Adipose tissue (tissue), 3 donors: ENCODE results near the gene CDH22. TPM values are rescaled to one million over a fixed set of nuclear protein-coding genes. Genes with fewer than 3 reads are reported as not detected.

Experiments
- H3K27ac ChIP-seq: one replicate; pipeline ENCODE4 v1.5.1; 2013; ENCODE audit warnings: low read depth, low read length
- WGBS, 3 donors: extraction: QIAGEN DNeasy Blood & Tissue Kit; methylation state at CpG; one replicate each; pipeline ENCODE4 v1.1.7; 2013; 5-methylcytosine and 5-hydroxymethylcytosine counted together
- polyA plus RNA-seq, 3 donors: library from polyadenylated mRNA; stranded (reverse); fragments of 200-250 nt; gene quantifications; one replicate each; pipeline ENCODE4 v1.2.3, GENCODE V29; 2013
- donor health status: healthy with polysubstance abuse.
- donor health status: Bipolar disorder and iron deficiency.
- donor health status: healthy.

CDH22 gene
- polyA plus RNA-seq, 3 donors = 0.16 to 1.3 (median 0.45) TPM

DNA sequence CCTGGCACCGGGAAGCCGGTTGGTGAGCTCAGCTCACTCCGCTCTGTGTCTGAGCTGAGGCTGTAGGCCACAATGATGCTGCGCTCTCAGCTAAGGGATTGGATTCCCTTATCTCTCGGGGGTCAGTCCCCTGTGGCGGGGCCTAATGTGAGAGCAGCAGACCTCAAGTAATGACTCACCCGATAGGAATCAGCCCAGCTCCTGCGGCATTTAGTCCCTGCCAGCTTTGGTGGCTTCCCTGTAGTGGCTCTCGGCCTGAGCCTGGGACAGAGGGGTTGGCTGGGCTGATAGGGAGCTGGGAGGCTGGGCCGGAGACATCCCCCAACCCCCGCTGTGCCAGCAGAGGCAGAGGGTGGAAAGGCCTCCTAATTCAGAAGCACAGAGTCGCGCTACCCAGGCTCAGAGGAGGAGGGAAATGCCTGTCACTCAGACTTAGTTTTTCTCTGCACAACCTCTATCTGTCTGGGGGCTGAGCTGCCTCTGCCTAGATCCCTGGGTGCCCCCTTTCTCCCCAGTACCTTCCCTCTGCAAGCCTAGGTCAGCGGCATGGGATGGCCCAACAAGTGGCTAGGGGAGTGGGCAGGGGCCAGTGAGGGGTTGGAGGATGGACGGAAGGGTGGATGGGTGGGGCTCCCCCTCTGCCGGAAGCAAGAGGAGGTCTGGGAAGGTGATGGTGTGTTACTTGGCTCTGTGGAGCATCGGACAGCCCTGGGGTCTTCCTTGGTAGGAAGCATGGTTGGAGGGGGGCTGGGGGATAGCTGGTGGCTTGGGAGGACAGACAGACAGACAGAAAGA, 92.2 kb downstream of the CDH22 start:
- H3K27ac ChIP-seq = no peak overlapping the region
- 34 to 57% (median 51%) methylated on average over 17 of the region's 17 CpGs for WGBS, 3 donors

DNA sequence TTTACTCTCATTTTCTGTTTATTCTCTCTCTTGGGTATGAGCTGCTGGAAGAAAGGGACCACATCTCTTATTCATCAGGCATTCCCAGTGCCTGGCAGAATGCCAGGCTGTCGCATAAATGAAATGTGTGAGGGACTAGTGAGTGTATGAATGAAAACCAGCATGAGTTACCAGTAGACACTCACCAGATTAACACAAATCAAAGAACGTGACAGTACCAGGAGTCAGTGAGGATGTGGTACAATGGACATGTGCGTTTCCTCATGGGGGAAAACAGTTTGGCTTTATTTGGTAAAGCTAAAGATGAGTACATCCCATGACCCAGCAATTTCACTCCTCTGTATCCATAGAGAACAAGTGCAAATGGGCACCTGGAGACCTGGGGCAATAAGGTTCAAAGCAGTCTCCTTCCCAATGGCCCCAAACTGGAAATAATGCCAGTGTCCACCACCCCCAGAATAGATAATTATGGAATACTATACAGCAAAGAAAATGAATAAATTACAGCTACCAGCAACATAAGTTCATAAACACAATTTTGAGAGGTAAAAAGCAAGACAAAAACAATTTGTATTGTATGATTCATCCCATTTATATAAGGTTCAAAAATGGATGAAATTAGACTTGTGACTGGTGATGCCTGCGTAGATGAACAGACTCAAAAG, 93.3 kb downstream of the CDH22 start:
- H3K27ac ChIP-seq = no peak overlapping the region
- 53 to 61% (median 56%) methylated on average over 4 of the region's 4 CpGs for whole genome bisulfite sequencing, 3 donors

DNA sequence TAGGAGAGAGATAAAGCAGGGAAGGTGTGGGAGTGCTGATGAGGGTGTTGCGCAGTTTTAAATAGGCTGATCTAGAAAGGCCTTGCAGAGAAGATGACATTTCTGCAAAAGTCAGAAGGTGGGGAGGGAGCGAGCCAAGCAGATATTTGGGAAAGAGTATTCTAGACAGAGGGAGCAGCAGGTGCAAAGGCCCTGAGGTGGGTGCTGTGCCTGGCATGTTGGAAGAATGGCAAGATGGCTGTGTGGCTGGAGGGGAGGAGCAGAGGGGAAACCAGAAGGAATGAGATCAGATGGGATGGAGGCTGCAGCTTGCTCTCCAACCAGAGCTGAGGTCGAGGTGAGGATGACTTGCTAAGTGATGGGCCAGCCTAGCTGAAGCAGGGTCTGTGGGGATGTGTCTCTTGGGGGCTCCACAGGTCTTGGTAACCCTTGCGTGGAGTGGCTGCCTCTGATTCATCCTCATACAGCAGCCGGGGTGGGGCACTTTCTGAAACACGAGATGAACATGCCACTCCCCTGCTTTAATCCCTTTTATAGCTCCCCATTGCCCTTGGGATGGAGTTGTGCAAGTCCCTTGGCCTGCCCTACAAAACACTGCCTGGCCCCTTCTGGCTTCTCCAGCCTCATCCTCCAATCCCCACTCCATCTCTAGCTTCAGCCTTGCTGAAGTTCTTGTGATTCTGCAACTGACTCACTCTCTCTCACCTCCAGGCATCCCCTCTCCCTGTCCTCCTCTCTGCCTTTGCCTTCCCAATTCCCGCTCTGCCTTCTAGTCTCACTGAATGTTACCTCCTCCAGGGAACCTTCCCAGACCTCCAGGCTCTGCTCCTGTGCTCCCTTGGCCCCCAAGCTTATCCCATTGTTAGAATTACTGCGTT, 94.1 kb downstream of the CDH22 start:
- no peak overlapping the region for H3K27ac ChIP-seq
- WGBS, 3 donors = 56 to 67% (median 66%) methylated on average over 8 of the region's 8 CpGs

DNA sequence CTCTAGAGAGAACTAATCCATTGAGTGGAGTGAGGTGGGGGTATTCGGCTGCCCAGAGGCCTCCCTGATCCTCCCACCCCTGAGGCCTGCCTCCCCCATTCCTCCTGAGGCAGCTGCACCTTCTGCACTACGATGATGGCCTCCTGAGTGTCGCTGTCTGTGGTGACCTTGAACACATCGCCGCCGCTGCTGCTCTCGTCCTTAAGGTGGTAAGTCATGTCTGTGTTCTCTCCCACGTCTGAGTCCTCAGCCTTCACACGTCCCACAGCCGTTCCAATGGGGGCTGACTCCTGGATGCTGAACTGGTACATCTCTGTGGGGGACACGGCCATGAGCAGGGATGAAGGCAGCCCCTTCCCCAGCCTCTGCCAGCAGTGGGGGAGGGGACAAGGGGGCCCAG, 95.4 kb downstream of the CDH22 start:
- H3K27ac ChIP-seq = no peak overlapping the region
- WGBS, 3 donors = 36 to 75% (median 68%) methylated on average over 11 of the region's 11 CpGs

DNA sequence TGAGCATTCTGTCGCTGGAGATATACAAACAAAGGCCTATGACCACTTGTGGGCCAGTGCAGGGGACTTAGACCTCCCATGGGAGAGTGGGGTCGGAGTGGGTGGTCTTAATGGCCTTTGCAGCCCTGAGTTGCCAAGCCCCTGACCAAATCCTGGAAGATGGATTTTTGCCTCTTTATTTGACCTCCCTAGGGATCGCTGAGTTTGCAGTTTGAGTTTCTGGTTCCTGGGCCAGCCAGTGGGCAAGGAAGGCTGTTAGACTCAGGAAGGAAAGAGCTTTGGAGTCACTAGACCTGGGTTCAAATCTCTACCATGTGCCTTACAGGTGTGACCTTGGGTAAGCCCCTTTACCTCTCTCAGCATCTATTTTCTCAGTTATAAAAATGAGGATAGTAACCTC, 96.0 kb downstream of the CDH22 start:
- 61 to 71% (median 69%) methylated on average over 3 of the region's 3 CpGs for WGBS, 3 donors
- H3K27ac ChIP-seq = no peak overlapping the region

DNA sequence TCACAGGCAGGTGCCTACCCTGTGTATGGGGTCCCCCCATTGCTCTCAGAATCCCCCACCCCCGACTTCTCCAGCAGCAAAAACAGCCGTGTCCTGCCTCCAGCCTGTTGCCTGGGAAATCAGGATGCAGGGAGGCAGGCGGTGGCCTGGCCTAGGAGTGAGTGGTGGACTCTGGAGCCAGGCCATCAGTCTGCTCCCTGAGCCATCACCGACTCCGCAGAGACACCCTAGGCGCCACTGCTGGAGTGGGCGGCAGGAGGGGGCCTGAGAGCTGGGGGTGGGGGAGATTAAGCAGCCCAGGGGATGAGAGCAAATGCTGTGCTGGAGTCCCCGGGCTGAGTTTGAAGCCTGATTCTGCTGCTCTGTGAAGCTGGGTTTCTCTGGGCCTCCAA, 97.0 kb downstream of the CDH22 start:
- 51 to 78% (median 69%) methylated on average over 8 of the region's 8 CpGs for WGBS, 3 donors
- no peak overlapping the region for H3K27ac ChIP-seq

DNA sequence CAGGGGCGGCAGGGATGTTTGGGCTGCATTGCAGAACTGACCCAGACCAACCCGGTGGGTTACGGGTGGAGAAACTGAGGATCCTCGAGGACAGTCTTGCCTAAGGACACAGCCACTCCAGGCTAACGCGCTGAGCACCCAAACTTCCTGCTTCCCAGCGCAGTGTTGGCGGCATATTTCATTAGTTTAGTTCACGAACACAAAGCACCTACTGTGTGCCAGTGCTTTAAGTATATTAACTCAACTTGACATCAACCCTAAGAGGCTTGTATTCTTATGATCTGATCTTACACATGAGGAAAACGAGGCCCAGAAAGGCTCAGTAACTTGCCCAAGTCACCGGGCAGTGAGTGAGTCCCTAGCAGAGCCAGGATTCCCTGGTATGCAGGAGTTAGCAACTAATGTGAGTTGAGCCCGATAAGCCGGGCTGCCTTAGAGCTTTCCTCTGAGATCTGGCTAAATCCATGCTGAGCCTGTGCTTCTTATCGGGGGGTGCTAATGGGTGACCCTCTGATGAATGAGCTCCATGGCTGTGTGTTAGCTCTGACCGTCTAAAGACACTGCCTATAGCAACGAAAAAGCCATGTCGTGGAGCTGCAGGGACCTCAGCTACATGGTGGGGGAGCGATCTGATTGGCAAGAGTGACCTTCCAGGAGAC, 97.5 kb downstream of the CDH22 start:
- 58 to 72% (median 67%) methylated on average over 18 of the region's 18 CpGs for WGBS, 3 donors

DNA sequence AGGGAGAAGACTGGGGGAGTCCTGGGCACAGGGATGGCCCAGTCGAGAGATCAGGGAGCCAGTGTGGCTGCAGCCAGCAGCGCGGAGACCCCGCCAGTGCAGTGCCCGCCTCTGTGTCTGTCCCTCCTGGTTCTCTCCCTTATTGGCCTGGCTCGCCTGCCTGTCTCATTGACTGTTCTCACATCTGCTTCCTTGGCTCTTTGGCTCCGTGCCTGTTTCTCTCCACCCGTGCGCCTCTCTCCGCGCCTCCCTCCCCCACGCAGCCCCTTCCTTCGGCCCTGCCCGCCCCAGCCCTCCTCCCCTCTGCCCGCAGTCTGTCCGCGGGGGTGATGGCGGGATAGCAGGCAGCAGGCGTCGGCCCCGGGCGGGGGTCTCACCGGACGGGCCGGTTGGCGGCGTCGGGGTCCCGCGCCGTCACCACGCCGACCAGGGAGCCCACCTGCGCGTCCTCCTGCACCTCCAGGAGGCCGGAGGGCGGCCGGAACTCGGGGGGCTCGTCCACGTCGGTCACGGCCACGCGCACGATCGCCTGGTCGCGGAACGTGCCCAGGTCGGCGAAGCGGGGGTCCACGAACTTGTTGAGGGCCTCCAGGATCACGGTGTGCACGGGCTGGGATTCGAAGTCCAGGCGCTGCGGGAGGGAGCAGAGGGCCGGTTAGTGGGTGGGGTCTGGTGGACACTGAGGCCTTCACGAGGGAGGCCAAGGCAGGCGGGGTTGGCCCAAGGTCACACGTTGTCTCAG, 98.2 kb downstream of the CDH22 start:
- H3K27ac ChIP-seq = no peak overlapping the region
- 41 to 59% (median 51%) methylated on average over 59 to 63 of the region's 63 CpGs for WGBS, 3 donors

More for the DNA sequence above, 97.5 kb downstream of the CDH22 start:
- no peak overlapping the region for H3K27ac ChIP-seq

DNA sequence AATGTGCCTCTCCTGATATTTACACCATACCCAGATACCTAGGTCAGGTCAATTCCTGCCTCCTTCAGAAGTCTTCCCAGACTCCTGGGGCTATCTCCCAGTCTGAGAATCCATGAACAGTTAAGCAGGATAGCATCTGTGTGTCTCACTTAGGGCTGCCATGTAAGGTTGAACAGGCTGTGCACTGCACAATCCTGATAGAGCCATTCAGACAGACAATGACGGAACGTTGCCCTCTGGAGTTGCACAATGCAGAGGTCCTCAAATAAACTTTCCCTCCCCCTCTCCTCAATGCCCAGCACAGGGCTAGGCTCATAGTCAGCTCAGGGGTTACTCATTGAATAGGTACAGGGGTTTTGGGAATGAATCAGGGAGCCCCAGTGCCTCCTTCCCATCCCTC, 100.5 kb downstream of the CDH22 start:
- WGBS, 3 donors = 58 to 67% (median 59%) methylated on average over 2 of the region's 2 CpGs
- no peak overlapping the region for H3K27ac ChIP-seq

DNA sequence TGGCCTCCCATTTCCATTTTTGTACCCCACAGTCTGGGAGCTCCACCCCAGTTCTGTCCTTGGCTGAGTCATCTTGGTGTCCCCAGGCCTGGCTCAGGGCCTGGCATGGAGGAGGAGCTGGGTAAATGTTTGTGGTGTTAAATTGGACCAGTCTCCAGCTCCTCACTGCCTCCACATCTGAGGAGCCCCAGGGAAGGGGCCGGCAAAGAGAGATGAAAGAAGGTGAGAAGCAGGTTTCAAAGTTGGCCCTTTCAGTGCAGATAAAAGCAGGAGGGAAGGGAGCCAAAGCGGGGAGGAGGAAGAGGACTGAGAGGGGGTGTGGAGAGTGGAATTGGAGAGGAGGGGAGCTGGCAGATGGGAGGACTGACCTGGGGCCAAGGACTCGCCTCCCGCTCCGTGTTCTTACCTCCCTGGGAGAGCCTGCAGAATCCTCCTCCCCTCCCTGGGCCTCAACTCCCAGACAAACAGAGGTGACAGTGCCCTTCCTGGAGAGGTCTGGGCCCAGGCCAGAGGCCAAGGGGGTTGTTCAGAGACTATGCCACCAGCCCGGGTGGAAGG, 101.2 kb downstream of the CDH22 start:
- 45 to 67% (median 66%) methylated on average over 3 to 6 of the region's 6 CpGs for WGBS, 3 donors
- H3K27ac ChIP-seq = no peak overlapping the region

DNA sequence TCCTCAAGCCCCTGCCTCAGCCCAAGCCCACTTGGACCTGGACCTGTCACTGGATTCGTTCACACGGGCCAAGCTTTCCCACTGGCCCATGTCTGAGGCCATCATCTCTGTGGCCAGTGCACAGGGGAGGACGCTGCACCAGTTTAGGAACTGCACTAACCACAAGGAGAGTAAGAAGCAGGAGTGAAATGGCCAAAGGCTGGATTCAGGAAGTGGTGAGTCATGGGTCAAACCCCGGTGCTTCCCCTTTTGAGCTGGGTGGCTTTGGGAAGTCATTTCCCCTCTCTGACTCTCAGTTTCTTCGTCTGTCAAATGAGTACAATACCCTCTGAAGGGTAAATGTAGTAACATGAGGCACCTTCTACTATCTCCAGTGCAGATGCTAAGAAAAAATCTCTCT, 102.3 kb downstream of the CDH22 start:
- WGBS, 3 donors = 17 to 42% (median 23%) methylated on average over 5 of the region's 5 CpGs
- H3K27ac ChIP-seq = no peak overlapping the region

DNA sequence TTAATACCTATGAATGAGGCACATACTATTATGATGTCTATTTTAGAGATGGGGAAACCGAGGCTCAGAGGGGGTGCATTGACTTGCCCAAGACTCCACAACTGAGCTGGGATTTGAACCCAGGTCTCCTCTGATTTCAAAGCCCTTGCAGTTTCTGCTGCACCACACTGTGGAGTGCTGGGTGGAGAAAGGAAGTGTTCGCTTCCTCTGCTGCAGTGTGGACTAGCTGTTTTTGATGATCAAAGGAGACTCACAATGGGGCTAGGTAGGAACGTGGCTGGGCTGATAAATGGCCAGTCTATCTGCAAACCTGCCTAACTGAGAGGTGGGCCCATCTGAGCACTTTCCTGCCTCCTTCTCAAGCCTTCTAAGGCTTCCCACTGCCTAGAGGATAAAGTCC, 102.9 kb downstream of the CDH22 start:
- no peak overlapping the region for H3K27ac ChIP-seq
- WGBS, 3 donors = 32 to 50% (median 43%) methylated on average over 3 of the region's 3 CpGs

DNA sequence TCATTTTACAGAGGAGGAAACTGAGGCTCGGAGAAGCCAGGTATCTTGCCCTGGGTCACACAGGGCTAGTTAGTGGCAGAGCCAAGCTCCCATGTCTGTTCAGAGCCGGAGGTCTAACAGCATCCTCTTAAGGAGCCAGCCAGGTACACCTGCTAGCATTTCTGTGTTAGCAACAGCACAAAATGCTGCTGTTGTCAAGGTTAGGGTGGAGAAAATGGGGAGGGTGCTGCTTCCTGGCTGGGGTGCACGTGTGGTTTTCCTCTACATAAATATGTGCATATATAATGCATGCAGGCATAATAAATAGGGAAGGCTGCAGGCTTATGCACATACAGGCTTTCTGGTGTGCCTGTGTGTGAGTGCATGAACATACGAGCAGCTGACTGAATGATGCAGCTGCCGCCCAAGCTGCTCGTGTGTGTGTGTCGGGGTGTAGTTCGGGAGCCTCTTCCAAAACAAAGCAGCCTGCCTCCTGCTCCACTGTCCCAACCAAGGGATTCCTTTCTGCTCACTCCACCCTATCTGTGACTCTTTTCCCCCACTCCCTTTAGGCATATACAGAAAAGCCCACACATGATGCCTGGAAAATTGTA, 103.6 kb downstream of the CDH22 start:
- H3K27ac ChIP-seq = no peak overlapping the region
- WGBS, 3 donors = 43 to 54% (median 43%) methylated on average over 8 of the region's 8 CpGs

DNA sequence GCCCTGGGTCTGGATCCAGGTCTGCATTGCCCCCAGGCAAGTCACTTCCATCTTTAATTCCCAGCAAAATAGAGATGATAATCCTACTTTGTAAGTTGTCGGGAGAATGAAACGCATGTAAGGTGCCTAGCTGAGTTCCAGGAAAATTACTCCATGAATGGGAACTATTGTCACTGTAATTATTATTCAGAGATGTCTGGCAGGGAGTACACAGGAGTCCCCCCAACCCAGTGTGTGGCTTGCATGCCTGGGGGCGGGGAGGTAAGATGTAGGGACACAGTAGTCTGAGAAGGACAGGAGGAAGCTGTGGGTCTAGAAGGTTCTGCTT, 104.8 kb downstream of the CDH22 start:
- 54 to 78% (median 72%) methylated on average over 3 of the region's 3 CpGs for WGBS, 3 donors

DNA sequence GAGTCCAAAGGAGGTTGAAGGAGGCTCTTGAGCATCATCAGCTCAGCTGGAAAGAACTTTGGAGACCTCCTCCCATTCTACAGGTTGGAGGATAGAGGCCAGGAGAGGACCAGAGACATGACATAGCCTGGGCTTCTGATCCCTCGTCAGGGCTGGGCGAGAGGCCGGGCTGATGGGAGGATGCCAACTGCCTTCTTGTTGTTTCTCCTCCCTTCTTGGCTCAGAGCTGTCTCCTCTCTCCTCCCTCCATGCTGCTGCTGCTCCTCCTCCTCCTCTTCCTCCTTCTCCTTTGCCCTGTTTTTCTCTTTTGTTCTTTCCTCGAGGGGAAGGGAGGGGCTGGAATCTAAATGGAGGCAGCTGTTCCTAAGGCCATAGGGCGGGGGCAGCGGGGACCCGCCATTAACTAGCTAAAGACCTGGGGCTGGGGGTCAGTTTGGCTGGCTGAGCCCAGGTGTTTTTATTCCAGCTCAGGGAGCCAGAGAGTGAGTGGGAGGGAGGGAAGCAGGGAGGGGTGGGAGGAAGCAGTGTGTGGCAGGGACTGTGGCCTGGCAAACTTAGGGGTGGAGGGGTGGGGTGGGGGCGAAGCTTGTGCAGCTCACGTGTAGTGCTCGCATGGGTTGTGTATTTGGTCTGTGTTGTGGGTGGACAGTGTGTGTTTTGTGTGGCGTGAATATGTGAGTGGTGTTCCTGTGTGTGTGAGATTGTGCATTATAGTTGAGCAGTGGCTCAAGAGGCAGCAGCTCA, 105.4 kb downstream of the CDH22 start:
- 34 to 41% (median 36%) methylated on average over 11 of the region's 11 CpGs for WGBS, 3 donors
- H3K27ac ChIP-seq = no peak overlapping the region

More for the DNA sequence above, 104.8 kb downstream of the CDH22 start:
- no peak overlapping the region for H3K27ac ChIP-seq

DNA sequence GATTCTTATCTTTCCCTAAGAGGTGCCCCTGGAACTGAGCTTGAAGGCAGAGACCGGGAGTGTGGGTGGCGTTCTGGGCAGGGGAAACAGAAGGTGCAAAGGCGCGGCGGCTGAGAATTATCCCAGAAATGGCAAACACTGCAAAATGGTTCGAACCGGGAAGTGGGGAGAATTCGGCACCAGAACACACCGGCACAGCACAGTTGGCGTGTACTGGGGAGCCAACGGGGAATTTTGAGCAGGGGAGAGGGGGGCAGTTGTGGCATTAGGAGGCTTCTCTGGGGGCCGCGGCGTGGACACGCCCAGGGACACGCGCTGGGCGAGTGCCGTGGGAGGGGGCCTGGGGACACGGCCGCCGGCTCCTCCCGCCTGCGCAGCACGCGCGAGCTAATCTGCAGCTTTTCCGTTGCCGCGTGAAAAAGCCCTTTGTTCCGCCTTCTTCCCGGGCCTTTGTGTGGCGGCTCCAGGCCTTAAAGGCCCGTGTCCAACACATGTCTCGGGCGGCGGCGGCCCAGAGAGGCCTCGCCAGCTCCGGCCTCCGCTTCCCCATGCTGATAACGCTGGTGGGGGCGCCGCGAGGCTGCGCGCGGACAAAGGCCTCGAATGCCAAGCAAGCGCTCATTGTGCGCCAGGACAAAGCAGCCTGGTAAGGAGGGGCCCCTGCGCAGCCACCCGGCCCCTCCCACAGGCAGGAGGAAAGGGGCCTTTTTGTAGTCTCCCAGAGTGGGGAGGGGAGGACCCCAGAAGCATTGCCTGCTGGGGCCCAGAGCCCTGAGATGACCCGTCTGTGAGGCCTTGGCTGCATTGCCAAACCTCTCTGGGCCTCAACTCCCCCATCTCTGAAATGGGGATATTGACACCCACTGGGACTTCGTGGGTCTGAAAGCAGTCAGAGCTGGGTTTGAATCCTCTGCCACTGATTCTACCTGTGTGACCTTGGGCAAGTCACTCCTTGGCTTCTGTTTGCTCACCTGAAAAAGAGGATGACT, 107.4 kb downstream of the CDH22 start:
- H3K27ac ChIP-seq = no peak overlapping the region
- 31 to 37% (median 31%) methylated on average over 53 to 55 of the region's 55 CpGs for WGBS, 3 donors
